D341Med (cell line): Measurements from ENCODE around the gene PTPN9.
A peak's percentile ranks its signal among the peaks of the same experiment; 100 is the strongest.
"Not testable (repeated sequence)": the region's sequence is repeated elsewhere in the genome, so short reads cannot be mapped to it uniquely, and the experiment has no call there.

Source experiments
- DNase-seq: peaks from one replicate; pipeline ENCODE4 v3.0.0; 2012; ENCODE audit warnings: low spot score

Gene PTPN9

DNA sequence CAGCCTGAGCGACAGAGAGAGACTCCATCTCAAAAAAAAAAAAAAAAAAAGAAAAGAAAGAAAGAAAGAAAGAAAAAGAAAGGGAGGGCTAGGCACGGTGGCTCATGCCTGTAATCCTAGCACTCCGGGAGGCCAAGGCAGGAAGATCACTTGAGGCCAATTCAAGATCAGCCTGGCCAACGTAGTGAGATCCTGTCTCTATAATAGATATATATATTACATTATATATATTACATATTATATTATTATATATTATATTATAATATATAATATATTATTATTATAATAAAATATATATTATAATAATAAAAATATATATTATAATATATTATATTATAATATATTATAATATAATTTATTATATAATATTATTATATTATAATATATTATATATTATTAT is 48.9 kb downstream of the PTPN9 start:
- no peak for DNase-seq

DNA sequence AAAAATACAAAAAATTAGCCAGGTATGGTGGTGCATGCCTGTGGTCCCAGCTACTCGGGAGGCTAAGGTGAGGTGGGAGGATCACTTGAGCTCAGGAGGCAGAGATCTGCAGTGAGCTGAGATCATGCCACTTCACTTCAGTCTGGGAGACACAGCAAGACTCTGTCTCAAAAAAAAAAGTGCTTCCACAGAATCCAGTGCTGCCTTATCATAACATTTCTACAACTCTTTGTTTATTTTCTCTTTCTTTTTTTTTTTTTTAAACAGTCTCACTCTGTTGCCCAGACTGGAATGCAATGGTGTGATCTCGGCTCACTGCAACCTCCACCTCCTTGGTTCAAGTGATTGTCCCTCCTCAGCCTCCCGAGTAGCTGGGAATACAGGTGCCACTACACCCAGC is 53.4 kb downstream of the PTPN9 start:
- DNase-seq: not testable (repeated sequence)

DNA sequence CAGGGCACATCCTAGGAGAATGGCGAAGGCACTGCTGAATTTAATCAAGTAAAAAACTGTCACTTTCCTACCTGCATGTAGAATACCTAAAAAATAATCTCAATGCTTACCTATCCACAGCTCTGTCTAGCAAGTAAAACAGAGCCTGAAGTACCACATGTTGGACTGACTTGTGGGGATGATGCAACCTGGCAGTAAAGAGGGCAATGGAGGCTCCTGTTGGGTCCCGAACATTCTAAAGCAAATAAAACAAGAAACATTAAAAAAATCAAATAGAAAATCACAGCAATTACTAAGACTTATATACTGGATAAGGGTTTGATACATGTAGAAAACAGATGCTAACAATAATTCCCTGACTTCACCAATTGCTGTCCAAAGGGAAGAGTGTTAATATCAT is 56.1 kb downstream of the PTPN9 start:
- no peak for DNase-seq

DNA sequence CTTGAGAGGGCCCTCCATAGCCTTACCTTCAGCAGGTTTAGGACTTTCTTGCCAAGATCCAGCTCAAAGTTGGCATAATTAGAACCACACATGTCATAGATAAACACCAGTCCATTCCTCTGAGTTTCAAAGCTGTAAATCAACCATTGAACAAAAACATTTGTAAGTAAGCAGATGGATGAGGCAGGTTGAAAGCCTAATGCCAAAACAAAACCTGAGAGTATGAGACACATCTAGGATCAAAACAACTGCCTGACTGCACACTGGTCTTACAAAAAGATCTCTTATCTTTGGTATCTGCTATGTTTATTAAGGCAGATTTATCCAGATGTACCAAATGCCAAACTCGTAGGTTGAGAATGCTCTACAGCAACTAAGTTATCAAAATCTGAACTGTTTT is 61.9 kb downstream of the PTPN9 start:
- DNase-seq: no peak

DNA sequence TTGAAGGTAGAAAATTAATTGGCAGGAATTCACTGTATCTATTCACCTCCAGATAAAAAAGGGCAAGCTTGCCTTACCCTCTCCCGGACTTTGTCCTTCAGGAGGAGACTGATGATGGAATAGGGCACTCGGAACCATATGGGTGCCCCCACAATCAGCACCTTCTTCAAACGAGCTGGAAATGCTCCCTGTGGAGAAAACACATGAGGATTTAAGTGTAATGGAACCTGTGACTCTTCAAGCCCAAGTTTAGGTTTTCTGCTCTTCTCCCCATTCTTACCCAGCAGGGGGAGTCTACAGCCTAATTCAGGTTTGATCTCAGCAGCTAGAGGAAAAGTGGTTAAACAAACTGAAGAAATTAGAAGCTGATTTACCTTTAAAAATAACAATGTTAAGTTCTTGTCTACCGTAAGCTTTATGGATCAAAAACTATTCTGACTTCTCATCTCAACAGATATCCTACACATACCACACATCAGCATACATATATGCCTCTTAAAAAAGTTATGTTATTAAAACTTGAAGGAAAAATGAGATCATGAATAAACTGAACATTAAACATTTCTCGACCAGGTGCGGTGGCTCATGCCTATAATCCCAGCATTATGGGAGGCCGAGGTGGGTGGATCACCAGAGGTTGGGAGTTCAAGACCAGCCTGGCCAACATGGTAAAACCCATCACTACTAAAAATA is 70.1 kb downstream of the PTPN9 start:
- peak; percentile 52 for DNase-seq

DNA sequence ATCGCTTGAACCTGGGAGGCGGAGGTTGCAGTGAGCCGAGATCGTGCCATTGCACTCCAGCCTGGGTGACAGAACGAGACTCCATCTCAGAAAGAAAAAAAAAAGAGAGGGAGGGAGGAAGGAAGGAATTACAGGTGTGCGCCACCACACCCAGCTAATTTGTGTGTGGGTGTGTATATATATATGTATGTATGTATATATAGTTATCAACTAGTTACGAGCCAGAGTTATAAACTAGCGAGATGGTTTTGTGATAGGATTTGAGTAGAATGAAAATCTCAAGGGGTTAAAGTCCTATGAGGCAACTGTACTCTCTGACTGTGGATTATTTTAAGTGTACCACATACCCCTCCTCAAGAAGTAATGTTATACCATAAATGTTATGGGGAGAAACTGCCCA is 76.8 kb downstream of the PTPN9 start:
- DNase-seq: no peak

DNA sequence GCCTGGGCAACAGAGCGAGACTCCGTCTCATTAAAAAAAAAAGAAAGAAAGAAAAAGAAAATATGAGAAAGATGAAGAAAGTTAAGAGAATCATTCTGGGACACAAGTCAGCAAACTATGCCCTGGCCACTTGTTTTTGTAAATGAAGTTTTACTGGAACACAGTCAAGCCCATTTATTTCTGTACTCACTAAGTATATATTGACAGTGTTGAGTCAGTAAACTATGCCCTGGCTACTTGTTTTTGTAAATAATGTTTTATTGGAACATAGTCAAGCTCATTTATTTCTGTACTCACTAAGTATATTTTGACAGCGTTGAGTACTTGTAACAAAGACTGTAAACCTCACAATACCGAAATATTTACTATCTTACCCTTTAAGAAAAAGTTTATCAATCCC is 85.4 kb downstream of the PTPN9 start:
- DNase-seq: no peak

DNA sequence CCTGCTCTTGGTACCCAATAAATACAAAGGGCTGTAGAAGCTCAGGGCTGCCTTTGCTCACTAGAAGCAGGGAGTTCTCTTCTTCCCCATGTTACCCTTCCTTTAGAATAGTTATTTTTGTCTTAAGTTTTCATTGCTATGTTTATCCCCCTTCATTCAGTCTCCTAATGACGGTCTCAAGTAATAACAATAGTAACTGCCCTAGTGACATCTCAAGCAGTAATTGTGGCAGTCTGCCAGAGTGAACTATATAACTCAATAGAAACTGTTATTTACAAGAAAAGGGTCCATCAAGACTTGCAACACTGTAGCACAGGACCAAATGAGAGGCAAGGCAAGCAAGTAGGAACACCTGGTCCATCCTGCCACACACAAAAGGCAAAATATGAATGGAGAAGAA is 95.2 kb downstream of the PTPN9 start:
- DNase-seq: no peak

DNA sequence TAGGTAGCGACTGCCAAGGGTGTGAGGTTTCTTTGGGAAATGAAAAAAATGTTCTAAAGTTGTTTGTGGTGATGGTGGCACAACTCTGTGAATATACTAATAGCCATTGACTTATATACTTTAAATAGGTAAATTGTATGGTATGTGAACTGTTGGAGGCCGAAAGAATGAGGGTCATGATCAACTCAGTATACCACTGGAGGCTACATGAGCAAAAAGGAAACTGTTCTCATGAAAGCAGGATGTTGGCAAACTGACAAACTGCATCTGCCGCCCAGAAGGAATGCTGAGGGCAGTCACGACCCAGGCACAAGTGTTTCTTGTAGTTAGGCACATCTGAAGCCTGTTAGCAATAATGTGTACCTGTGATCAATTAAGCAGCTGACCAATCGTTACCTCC is 95.6 kb downstream of the PTPN9 start:
- DNase-seq: not testable (repeated sequence)

DNA sequence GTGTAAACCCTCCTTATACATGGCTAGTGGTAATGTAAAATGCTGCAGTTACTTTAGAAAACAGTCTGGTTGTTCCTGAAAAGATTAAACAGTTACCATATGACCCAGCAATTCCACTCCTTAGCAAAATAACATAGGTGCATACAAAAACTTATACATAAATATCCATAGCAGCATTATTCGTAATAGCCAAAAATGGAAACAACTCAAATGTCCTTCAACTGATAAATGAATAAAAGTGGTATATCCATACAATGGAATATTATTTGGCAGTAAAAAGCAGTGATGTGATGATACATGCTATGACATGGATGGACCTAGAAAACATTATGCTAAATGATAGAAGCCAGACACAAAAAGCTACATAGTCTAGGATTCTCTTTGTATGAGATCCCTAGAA is 96.0 kb downstream of the PTPN9 start:
- no peak for DNase-seq

DNA sequence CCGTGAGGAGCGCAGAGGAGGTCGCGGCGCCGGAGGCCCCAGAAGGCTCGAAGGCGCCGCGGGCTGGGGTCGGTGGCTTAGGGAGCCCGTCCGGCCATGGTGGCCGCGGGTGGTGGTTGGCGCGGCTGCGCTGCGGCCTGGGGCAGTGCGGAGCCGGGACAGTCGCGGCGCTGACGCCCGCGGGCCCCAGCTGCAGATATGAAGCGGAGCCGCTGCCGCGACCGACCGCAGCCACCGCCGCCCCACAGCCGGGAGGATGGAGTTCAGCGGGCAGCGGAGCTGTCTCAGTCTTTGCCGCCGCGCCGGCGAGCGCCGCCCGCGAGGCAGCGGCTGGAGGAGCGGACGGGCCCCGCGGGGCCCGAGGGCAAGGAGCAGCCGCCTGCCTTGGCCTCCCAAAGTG is 98.7 kb downstream of the PTPN9 start:
- not testable (repeated sequence) for DNase-seq

DNA sequence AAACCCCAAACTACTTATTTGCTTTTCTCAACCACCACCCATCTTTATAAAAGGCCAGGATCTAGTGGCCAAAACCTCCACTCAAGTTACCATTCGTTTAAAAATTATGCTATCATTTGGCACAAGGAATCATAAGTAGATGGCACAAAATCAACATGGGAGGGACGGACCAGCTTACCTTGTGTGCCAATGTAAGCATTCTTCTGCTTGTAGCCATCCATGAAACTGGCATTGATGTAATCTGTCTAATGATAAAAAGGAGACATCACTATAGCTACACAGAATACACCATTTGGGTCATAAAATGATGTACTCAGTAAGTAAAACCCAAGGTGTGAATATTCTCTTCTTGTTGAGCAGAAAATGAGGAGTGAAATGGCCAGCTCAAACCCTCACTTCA is 99.4 kb downstream of the PTPN9 start:
- DNase-seq: no peak

DNA sequence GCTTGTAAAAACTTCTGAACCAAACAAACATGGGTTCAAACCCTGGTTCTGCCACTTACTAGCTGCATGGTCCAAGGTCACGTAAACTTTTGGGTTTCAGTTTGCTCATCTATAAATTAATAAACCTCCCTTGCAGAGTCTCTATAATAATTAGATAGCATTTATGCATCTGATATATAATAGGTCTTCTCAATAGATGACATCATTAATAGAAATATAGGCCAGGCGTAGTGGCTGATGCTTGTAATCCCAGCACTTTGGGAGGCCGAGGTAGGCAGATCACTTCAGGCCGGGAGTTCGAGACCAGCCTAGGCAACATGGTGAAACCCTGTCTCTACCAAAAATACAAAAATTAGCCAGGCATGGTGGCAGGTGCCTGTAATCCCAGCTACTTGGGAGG is 102.0 kb downstream of the PTPN9 start:
- not testable (repeated sequence) for DNase-seq

DNA sequence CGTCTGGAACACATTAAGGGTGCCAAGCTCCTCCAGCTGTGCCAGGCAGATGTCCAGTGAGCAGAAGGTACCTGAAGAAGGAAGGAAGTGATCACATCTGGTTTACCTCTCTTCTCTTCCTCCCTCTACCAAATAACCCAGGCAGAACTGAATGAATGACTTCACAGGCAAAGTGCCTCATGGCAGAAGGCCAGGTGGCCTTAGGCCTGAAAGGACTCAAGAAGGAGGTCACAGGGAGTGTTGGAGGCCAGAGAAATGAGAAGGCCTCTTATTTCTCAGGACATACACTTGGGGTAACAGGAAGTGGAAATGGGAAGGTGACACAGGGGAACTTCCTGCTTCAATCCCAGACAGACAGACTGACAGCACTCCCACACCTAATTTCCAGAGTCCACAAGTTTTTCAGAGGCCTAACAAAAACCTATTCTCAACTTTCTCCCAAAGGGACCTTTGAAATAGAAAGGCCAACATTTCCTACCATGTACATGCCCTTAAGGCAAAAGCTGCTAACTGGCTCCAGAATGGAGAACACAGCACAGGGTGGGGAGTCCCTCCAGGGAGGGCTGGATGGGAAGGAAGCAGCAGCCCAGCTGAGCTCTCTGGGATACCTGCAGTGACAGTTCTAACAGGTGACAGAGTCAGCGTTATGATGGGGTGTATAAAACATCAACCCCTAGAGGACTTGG is 110.1 kb downstream of the PTPN9 start:
- DNase-seq: no peak

DNA sequence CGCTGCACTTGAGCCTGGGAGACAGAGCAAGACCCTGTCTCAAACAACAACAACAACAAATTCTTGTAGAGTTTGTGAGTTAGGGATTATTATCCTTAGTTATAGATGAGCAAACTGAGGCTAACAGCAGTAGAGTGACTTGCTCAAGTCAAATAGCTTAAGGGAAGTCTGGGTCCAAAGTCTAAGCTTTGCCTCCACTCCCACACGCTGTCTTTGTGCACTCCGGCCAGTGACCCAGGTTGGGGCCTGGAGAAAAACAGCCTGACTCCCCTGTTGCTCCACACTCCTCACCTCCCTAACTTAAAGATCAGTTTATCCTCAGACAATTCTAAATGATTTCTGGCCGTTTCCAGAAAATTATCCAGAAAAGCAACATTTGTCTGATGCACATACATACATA is 118.5 kb downstream of the PTPN9 start:
- no peak for DNase-seq

DNA sequence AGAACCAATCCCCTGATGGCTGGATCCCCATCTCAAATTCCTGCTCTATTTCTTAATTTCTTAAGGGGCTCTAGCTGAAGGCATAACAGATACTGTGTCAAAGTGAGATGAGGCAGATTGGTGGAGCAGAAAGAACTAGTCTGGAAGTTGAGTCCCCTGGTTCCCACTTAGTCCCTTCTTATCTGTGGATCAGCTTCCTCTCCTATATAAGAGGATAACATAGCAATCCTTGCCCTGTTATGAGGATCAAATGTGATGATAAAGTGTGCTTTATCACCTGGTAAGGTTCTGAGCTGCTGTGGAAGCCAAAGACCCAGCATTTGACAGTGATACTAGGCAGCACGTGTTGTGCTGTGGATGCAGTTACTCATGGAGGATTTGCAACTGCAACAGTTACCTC is 119.5 kb downstream of the PTPN9 start:
- DNase-seq: no peak

DNA sequence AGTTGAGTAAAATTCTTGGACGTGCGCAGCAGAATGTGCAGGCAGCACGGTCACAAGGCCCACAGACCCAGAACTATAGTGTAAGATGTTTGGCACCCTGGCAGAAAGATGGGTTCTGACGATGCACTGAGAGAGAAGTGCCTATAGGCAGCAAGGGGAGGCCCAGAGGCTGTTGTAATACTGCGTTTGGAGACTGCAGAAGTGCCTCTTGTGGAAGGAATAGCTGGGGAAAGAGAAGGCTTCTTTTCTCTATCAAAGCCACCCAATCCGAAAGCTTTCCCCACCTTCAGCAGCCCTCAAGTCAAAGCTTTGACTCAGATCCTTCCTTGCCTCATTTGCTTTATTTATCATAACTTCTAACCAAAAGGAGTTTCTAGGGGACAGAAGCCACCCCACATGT is 122.4 kb downstream of the PTPN9 start:
- DNase-seq: no peak

DNA sequence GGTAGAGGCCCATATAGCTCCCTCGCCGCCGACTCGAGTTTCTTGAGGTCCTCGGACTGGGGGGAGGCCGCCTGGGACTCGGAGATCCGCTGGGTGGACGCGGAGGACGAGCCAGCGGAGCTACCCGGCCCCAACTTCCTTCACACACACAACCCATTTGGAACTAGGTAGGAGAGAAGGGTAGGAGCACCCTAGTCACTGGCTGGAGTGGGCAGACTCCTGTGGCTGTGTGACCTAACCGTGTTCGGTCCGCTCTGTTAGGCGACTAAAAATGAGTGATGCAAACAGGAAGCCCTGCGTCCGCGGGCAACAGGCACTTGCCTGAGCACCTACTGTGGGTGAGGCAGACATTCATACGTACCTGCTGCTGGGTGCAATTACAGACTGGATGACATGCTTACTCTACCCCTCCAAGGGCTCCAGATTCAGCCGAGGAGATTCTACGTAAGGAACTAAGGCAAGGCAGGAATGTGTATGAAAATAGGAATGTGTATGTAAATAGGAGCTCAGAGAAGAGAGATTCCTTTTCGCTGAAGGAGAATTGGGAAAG is 123.1 kb downstream of the PTPN9 start:
- DNase-seq: no peak

DNA sequence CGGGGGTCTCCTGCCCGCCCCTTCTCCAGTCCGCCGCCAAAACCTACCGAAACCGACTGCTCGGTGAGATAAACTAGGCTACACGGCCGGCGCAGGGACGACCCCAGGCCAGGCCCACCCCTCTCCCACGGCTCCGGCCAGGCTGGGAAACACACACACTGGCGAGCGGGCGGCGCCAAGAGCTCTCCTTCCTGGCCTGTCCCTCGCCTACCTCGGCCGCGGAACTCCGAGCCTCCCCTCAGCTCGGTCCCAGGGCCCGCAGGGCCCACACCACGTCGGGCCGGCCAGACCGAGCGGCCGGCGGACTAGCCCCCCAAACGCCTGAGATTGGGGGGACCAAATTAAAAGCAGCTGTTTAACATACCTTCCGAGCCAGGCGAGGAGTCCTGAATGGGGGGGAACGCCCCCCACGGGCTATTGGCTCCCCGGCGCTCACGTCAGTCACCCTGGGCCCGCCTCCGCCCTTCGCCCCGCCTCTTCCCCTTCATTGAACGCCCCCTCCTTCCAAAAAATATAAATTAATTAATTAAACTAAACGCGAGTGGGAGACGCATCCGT is 123.6 kb downstream of the PTPN9 start:
- peak; percentile 91 for DNase-seq

DNA sequence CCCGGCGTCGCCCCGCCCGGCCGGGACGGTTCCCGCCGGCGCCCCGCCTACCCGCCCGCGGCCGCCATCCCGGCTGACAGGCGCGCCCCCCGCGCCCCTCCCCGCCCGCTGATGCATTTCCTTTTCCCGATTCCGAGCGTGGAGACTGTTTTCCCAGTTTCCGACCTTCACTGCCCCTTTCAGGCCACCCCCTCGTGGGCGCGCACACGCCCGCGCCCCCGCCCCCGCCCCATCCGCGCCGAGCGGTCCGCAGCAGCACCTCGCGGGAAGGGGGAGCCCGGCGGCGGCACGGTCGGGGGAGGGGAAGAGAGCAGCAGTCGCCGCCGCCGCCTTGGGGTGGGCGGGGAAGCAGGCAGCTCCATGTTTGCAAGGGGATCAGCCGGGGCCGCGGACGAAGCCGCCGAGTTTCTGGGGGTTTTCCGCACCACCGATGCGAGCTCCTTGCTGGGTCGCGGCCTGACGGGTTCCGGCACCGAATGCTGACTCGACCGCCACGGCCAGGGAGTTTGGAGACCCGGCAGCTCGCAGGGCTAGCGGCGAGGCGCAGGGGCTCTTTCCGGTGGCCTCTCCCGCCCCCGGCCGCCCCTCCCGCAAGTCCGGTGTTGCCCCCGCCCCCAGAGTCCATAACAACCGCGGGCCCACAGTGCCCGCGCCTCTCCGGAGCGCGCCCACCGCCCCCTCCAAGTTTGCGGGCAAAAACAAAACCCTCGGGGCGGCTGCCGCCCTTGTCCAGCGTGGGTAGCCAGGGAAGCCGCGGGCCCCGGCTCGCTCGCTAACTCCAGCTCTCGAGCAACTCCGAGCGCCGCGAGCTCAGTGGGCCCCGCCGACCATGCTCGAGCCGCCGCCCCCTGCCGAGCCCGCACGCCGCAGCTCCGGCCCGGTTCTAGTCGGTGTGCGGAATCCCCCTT is 124.4 kb downstream of the PTPN9 start:
- peak; percentile 74 for DNase-seq

DNA sequence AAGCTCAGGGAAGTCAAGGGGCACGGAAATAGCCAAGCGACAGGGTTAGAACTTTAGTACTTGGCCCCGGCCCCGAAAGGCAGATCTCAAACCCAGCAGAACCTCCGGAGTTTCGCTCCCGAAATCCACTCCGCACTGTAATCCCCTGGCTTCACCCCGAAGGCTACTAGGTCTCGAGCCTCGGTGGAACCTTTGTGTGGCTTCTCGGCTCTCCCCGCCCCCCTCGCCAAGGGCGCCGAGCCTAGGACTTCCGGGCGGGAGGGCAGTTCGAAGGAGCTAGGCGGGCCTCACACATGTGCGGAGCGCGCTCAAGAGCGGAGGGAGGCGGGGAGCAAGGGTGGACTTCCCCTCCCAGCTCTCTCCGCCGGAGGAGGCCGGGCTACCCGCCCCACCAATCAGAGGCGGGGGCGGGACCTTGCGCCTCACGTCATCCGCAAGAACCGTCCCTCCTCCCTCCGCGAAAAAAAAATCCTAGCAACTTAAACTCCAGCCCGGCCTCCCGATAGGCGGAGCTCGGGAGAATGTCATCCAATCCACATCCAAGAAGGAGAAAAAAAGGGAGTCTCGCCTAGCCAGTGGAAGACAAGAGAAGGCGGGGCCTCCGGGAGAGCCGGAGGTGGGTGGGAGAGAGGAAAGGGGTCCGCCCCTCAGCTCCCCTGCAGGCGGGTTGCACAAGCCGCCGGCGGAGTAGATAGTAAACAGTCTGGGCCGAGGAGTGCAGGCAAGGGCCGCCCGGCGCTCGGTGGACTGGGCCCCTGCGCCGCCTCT is 125.2 kb downstream of the PTPN9 start:
- DNase-seq: peak; percentile 91
